Measurements from ENCODE around the gene NSUN4.

DNA sequence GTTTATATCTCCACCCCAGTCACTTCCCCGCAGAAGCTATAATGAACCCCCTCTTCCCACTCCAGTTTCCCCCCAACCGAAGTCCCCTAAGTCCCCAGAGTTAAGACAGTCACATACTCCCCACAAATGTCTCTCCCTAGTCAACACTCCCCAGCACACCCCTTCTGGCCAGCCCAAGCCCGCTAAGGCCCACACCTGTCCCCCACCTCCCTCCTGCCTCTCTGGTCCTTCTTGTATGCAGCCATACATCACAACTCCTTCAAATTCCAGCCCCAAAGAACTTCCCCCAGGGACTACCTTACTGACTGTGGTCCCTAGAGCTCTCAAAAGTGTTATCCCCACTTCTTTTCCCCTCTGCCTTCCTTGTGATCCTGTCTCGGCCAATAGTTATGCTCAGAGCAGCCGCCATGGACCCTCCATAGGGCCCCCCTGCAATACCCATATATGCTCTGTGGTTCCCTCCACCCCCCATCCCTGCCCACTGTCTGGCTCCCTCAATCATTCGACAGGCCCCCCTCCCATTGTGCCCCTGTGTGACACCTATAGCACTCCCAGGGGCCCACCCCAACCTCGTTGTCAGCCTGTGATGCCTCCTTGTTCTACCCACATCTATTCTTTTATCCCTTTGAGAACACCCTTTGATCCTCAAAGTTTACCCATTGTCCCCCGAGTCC, 2.2 kb downstream of the NSUN4 start:
- TF ChIP-seq, protein P1, sequence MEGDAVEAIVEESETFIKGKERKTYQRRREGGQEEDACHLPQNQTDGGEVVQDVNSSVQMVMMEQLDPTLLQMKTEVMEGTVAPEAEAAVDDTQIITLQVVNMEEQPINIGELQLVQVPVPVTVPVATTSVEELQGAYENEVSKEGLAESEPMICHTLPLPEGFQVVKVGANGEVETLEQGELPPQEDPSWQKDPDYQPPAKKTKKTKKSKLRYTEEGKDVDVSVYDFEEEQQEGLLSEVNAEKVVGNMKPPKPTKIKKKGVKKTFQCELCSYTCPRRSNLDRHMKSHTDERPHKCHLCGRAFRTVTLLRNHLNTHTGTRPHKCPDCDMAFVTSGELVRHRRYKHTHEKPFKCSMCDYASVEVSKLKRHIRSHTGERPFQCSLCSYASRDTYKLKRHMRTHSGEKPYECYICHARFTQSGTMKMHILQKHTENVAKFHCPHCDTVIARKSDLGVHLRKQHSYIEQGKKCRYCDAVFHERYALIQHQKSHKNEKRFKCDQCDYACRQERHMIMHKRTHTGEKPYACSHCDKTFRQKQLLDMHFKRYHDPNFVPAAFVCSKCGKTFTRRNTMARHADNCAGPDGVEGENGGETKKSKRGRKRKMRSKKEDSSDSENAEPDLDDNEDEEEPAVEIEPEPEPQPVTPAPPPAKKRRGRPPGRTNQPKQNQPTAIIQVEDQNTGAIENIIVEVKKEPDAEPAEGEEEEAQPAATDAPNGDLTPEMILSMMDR (IDR thresholded peaks at IDR 0.05; ENCODE audit: low read depth, low read length, poor library complexity, severe bottlenecking): no peak
- no peak for TF ChIP-seq EZH2phosphoT487 (IDR thresholded peaks at IDR 0.05; ENCODE audit: borderline replicate concordance, low read length)
